ENCODE data around the gene USF1.
"Not testable (repeated sequence)": the region's sequence is repeated elsewhere in the genome, so short reads cannot be mapped to it uniquely, and the experiment has no call there.

The USF1 gene

GRCh38 chr1:161065681-161066080, 19.9 kb upstream of the USF1 start:
- ATAC-seq, result not testable (repeated sequence)

DNA sequence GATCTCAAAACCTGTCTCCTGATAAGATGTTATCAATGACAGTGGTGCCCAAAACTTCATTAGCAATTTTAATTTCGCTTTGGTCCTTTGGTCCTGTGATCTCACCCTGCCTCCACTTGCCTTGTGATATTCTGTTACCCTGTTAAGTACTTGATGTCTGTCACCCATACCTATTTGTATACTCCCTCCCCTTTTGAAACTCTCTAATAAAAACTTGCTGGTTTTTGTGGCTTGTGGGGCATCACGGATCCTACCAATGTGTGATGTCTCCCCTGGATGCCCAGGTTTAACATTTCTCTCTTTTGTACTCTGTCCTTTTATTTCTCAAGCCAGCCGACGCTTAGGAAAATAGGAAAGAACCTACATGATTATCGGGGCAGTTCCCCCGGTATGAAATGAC, 18.2 kb upstream of the USF1 start:
- ATAC-seq, result not testable (repeated sequence)

- TF ChIP-seq ESRRG (CRISPR knock-in tag; IDR thresholded peaks at IDR 0.05), result no peak
- no peak for TF ChIP-seq ZFP30 (CRISPR knock-in tag; IDR thresholded peaks at IDR 0.05)
- TF ChIP-seq, protein P1, sequence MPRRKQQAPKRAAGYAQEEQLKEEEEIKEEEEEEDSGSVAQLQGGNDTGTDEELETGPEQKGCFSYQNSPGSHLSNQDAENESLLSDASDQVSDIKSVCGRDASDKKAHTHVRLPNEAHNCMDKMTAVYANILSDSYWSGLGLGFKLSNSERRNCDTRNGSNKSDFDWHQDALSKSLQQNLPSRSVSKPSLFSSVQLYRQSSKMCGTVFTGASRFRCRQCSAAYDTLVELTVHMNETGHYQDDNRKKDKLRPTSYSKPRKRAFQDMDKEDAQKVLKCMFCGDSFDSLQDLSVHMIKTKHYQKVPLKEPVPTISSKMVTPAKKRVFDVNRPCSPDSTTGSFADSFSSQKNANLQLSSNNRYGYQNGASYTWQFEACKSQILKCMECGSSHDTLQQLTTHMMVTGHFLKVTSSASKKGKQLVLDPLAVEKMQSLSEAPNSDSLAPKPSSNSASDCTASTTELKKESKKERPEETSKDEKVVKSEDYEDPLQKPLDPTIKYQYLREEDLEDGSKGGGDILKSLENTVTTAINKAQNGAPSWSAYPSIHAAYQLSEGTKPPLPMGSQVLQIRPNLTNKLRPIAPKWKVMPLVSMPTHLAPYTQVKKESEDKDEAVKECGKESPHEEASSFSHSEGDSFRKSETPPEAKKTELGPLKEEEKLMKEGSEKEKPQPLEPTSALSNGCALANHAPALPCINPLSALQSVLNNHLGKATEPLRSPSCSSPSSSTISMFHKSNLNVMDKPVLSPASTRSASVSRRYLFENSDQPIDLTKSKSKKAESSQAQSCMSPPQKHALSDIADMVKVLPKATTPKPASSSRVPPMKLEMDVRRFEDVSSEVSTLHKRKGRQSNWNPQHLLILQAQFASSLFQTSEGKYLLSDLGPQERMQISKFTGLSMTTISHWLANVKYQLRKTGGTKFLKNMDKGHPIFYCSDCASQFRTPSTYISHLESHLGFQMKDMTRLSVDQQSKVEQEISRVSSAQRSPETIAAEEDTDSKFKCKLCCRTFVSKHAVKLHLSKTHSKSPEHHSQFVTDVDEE (CRISPR knock-in tag; IDR thresholded peaks at IDR 0.05), result no peak
- no peak for TF ChIP-seq SNAI2 (CRISPR knock-in tag; IDR thresholded peaks at IDR 0.05)
- no peak for TF ChIP-seq CSRNP3 (CRISPR knock-in tag; IDR thresholded peaks at IDR 0.05)
- TF ChIP-seq PPARA (CRISPR knock-in tag; IDR thresholded peaks at IDR 0.05; ENCODE audit: borderline replicate concordance), result no peak
- TF ChIP-seq, protein P2, sequence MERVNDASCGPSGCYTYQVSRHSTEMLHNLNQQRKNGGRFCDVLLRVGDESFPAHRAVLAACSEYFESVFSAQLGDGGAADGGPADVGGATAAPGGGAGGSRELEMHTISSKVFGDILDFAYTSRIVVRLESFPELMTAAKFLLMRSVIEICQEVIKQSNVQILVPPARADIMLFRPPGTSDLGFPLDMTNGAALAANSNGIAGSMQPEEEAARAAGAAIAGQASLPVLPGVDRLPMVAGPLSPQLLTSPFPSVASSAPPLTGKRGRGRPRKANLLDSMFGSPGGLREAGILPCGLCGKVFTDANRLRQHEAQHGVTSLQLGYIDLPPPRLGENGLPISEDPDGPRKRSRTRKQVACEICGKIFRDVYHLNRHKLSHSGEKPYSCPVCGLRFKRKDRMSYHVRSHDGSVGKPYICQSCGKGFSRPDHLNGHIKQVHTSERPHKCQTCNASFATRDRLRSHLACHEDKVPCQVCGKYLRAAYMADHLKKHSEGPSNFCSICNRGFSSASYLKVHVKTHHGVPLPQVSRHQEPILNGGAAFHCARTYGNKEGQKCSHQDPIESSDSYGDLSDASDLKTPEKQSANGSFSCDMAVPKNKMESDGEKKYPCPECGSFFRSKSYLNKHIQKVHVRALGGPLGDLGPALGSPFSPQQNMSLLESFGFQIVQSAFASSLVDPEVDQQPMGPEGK (CRISPR knock-in tag; IDR thresholded peaks at IDR 0.05; ENCODE audit: borderline replicate concordance), result no peak
- TF ChIP-seq TOX (CRISPR knock-in tag; IDR thresholded peaks at IDR 0.05; ENCODE audit: borderline replicate concordance), result no peak
- TF ChIP-seq ARNTL (CRISPR knock-in tag; IDR thresholded peaks at IDR 0.05; ENCODE audit: borderline replicate concordance, low read depth), result no peak
- no peak for ATAC-seq
These were observed 15.6 kb upstream of the USF1 start for GRCh38 chr1:161061419-161061818.

- TF ChIP-seq ZNF8 (CRISPR knock-in tag; IDR thresholded peaks at IDR 0.05) (no peak), ARNTL (CRISPR knock-in tag; IDR thresholded peaks at IDR 0.05; ENCODE audit: borderline replicate concordance, low read depth) (no peak), CSDC2 (CRISPR knock-in tag; IDR thresholded peaks at IDR 0.05) (no peak), BACH2 (CRISPR knock-in tag; IDR thresholded peaks at IDR 0.05; ENCODE audit: borderline replicate concordance) (no peak), ZC3H10 (CRISPR knock-in tag; IDR thresholded peaks at IDR 0.05) (no peak), ISL1 (CRISPR knock-in tag; IDR thresholded peaks at IDR 0.05) (no peak)
- ATAC-seq, result peak; percentile 14; the same call in 2 of the 3 replicates
These were observed 13.5 kb upstream of the USF1 start for GRCh38 chr1:161059293-161059692.

GRCh38 chr1:161054805-161055204, 9.0 kb upstream of the USF1 start:
- ATAC-seq, result no peak
- TF ChIP-seq RARB (CRISPR knock-in tag; IDR thresholded peaks at IDR 0.05) (no peak), CSDC2 (CRISPR knock-in tag; IDR thresholded peaks at IDR 0.05) (no peak), ZNF8 (CRISPR knock-in tag; IDR thresholded peaks at IDR 0.05) (no peak), GLIS3 (CRISPR knock-in tag; IDR thresholded peaks at IDR 0.05) (no peak), ESRRG (CRISPR knock-in tag; IDR thresholded peaks at IDR 0.05) (no peak), SNAI2 (CRISPR knock-in tag; IDR thresholded peaks at IDR 0.05) (no peak), CSRNP3 (CRISPR knock-in tag; IDR thresholded peaks at IDR 0.05) (no peak), ZNF565 (CRISPR knock-in tag; conservative IDR thresholded peaks at IDR 0.05; ENCODE audit: low read depth) (no peak), ZFP3 (CRISPR knock-in tag; IDR thresholded peaks at IDR 0.05) (no peak), BACH2 (CRISPR knock-in tag; IDR thresholded peaks at IDR 0.05; ENCODE audit: borderline replicate concordance) (no peak), TCF4 (CRISPR knock-in tag; IDR thresholded peaks at IDR 0.05; ENCODE audit: borderline replicate concordance) (no peak), ARNTL (CRISPR knock-in tag; IDR thresholded peaks at IDR 0.05; ENCODE audit: borderline replicate concordance, low read depth) (no peak)
- TF ChIP-seq, protein P1 (CRISPR knock-in tag; IDR thresholded peaks at IDR 0.05), result no peak
- TF ChIP-seq, protein P2 (CRISPR knock-in tag; IDR thresholded peaks at IDR 0.05; ENCODE audit: borderline replicate concordance), result no peak
